ENCODE results near the gene ALOX12B. TPM values are rescaled to one million over a fixed set of nuclear protein-coding genes. Genes with fewer than 3 reads are reported as not detected.

The ALOX12B gene
- total RNA-seq, 4 donors from 2014 or later: 0.83 TPM; not detected in 3

- Histone ChIP-seq H3K27ac (peak overlapping the region in 2 of 4 donors; percentile 25 to 84), H3K36me3 (no peaks in the 10 kb centered on the region), H3K27me3 (peaks cover 0 to 35% of the 10 kb centered on the region in 2 donors), H3K9me3 (no peaks in the 10 kb centered on the region), H3K4me1 (peaks cover 0 to 43% (median 32%) of the 10 kb centered on the region in 4 donors), H3K4me3 (peak overlapping the region; percentile 43 to 60 (median 56))
- no peak for TF ChIP-seq POLR2A (IDR thresholded peaks at IDR 0.05)
- TF ChIP-seq, protein P1, sequence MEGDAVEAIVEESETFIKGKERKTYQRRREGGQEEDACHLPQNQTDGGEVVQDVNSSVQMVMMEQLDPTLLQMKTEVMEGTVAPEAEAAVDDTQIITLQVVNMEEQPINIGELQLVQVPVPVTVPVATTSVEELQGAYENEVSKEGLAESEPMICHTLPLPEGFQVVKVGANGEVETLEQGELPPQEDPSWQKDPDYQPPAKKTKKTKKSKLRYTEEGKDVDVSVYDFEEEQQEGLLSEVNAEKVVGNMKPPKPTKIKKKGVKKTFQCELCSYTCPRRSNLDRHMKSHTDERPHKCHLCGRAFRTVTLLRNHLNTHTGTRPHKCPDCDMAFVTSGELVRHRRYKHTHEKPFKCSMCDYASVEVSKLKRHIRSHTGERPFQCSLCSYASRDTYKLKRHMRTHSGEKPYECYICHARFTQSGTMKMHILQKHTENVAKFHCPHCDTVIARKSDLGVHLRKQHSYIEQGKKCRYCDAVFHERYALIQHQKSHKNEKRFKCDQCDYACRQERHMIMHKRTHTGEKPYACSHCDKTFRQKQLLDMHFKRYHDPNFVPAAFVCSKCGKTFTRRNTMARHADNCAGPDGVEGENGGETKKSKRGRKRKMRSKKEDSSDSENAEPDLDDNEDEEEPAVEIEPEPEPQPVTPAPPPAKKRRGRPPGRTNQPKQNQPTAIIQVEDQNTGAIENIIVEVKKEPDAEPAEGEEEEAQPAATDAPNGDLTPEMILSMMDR (IDR thresholded peaks at IDR 0.05): no peak
- no peak for DNase-seq
Measured at GRCh38 chr17:8117367-8117979, 30.0 kb upstream of the ALOX12B start.

DNA sequence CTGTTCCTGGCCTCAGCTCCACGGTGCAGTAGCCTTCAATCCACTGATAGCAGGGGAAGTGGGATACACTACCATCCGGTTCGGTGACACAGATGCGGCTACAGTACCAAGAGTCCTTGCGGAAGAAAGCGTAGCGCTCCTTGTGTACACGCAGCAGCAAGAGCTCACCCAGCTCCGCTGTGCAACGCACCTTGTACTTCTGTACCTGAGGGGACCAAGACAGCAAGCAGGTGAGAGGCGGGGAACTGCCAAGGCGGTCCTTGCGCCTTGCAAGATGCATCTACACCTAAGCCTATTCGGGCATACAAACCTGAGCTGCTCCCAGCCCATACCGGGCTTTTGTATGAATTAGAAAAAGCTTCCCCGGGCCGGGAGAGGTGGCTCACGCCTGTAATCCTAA, 29.3 kb upstream of the ALOX12B start:
- TF ChIP-seq, protein P1 (IDR thresholded peaks at IDR 0.05): no peak
- TF ChIP-seq POLR2A (IDR thresholded peaks at IDR 0.05): no peak
- peaks cover 0 to 36% (median 26%) of the 10 kb centered on the region in 4 donors for H3K4me1 ChIP-seq
- DNase-seq: no peak
- no peaks in the 10 kb centered on the region for H3K9me3 ChIP-seq
- peaks cover 0 to 35% of the 10 kb centered on the region in 2 donors for H3K27me3 ChIP-seq
- no peaks in the 10 kb centered on the region for H3K36me3 ChIP-seq
- no peak overlapping the region for H3K4me3 ChIP-seq
- H3K27ac ChIP-seq: no peak overlapping the region

DNA sequence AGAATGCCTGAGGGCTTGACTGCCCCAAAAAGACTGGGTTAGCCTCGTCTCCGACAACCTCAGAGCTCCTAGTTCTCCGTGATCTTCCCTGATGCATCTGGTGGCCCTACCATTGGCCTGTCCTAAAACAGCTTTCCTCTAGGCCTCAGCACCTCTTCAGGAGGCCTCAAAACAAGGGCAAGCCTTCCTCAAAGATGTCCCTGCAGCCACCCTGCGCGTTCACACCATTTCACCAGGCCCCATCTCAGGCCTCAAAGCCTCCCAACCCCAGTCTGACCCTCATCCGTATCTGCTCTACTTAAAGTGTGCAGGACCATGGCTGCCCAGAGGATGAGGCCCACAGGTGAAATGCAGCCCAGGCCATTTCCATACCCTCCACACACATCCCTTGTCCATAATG, 23.4 kb upstream of the ALOX12B start:
- TF ChIP-seq, protein P1 (IDR thresholded peaks at IDR 0.05): no peak
- no peak for TF ChIP-seq POLR2A (IDR thresholded peaks at IDR 0.05)
- H3K27ac ChIP-seq: no peak overlapping the region
- H3K4me1 ChIP-seq: peaks cover 0 to 9% (median 4%) of the 10 kb centered on the region in 4 donors
- H3K4me3 ChIP-seq: no peak overlapping the region
- no peaks in the 10 kb centered on the region for H3K9me3 ChIP-seq
- H3K27me3 ChIP-seq: peaks cover 0 to 18% of the 10 kb centered on the region in 2 donors
- no peaks in the 10 kb centered on the region for H3K36me3 ChIP-seq
- no peak for DNase-seq

DNA sequence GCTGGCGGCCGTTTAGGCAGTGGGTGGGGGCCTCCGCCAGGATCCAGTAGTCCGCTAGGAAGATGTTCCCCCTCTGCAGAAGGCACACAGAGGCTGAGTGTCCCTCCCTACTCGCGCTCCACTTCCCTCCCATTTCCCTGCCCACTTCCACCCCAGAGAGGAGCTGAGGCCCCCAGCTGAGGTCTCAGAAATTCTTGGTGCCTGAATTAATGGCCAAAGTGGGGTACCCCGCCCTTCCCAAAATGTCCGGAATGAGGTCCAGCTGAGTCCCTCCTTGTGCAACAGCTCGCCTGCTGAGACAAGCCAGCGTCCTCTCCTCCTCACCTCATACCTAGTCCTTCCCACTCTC, 22.9 kb upstream of the ALOX12B start:
- no peak overlapping the region for H3K27ac ChIP-seq
- H3K27me3 ChIP-seq: peaks cover 0 to 15% of the 10 kb centered on the region in 2 donors
- no peak for DNase-seq
- TF ChIP-seq, protein P1 (IDR thresholded peaks at IDR 0.05): no peak
- TF ChIP-seq POLR2A (IDR thresholded peaks at IDR 0.05): no peak
- peaks cover 0 to 9% (median 4%) of the 10 kb centered on the region in 4 donors for H3K4me1 ChIP-seq
- H3K9me3 ChIP-seq: no peaks in the 10 kb centered on the region
- H3K36me3 ChIP-seq: no peaks in the 10 kb centered on the region
- H3K4me3 ChIP-seq: peak overlapping the region in 3 of 4 donors; percentile 41 to 45 (median 45)

DNA sequence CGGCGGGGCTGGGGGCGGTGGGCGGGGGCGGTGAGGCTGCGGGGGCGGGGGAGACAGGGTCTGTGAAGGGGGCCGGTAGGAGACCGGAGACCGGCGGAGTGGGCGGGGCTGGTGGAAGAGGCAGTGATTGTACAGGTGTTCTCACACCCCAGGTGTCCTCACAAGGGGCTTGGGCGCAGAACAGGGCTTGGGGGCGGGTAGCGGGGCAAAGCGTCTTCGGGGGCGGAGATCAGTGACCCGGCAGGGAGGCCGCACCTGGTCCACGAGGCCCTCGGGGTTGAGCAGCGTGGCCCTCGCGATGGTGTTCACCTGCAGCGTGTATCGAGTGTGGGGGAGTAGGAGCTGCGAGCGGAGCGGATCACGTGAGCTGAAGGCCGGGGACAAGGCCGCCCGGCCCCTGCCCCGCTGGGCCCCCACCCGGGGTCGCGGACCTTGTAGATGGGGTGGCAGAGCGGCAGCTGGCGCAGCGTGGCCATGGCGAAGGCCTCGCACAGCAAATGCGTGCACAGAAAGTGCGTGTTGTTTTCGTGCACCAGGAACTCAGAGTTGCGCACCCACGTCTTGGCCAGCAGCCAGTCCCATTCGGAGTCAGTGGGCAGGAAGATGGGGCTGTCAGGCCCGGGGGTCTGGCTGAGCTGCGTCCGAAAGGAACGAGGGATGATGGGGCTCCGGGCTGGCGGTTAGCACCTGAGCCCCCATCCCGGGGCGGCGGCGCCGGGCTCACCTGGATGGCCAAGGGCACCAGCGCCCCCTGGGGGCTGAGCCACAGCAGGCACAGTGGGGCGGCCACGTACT, 22.3 kb upstream of the ALOX12B start:
- peak; percentile 84 to 89 (median 85) for DNase-seq
- H3K27ac ChIP-seq: peak overlapping the region in 1 of 4 donors; percentile 21
- H3K36me3 ChIP-seq: no peaks in the 10 kb centered on the region
- peaks cover 0 to 9% (median 4%) of the 10 kb centered on the region in 4 donors for H3K4me1 ChIP-seq
- H3K27me3 ChIP-seq: peaks cover 0 to 15% of the 10 kb centered on the region in 2 donors
- TF ChIP-seq, protein P1 (IDR thresholded peaks at IDR 0.05): peak; percentile 77 to 94 (median 84)
- no peak for TF ChIP-seq POLR2A (IDR thresholded peaks at IDR 0.05)
- peak overlapping the region; percentile 31 to 45 (median 43) for H3K4me3 ChIP-seq
- H3K9me3 ChIP-seq: no peaks in the 10 kb centered on the region
